DOHH2 (cell line): ENCODE measurements around the gene ZDHHC24.

ENCODE experiments used
- CTCF ChIP-seq: fragments of 200-600 bp; sonication (generic); IDR thresholded peaks from one replicate; pipeline ENCODE4 v1.5.1; 2014; ENCODE audit warnings: antibody characterized with exemption, mild to moderate bottlenecking, low read depth, low read length; ENCODE audit not compliant: poor library complexity, severe bottlenecking
- EZH2phosphoT487 ChIP-seq: fragments of 200-600 bp; sonication (generic); IDR thresholded peaks from 2 replicates; pipeline ENCODE4 v1.6.1; 2017; ENCODE audit warnings: borderline replicate concordance, mild to moderate bottlenecking, antibody characterized with exemption, low read length, moderate library complexity, mixed read lengths

- TF ChIP-seq CTCF (peak; percentile 32), EZH2phosphoT487 (no peak)
Observed at GRCh38 chr11:66491315-66491935, 54.4 kb downstream of the ZDHHC24 start.
